Neural progenitor cell (in vitro differentiated cells): ENCODE measurements around the gene PHF12. TPM values are rescaled to one million over a fixed set of nuclear protein-coding genes. Genes with fewer than 3 reads are reported as not detected.

Source experiments
- DNase-seq: peaks from one replicate; pipeline ENCODE4 v3.0.0-alpha.2; 2016; ENCODE audit warnings: low spot score
- H2AFZ ChIP-seq: fragments of 200-600 bp; sonication (generic); replicated peaks from 2 replicates; pipeline ENCODE4 v1.6.1; 2016; ENCODE audit warnings: antibody characterized with exemption
- H3F3A ChIP-seq: fragments of 200-600 bp; sonication (generic); 2 replicates; pipeline ENCODE4 v1.6.1; 2016; ENCODE audit warnings: antibody characterized with exemption, low read depth
- H3K27ac ChIP-seq: fragments of 200-600 bp; sonication (generic); 2 replicates; pipeline ENCODE4 v1.5.1; 2016; ENCODE audit warnings: mild to moderate bottlenecking
- H3K27me3 ChIP-seq: fragments of 200-600 bp; sonication (generic); 2 replicates; pipeline ENCODE4 v1.6.1; 2016; ENCODE audit warnings: mild to moderate bottlenecking, moderate library complexity
- H3K36me3 ChIP-seq: fragments of 200-600 bp; sonication (generic); 2 replicates; pipeline ENCODE4 v1.5.1; 2016
- H3K4me1 ChIP-seq: fragments of 200-600 bp; sonication (generic); 2 replicates; pipeline ENCODE4 v1.6.1; 2016; ENCODE audit warnings: mixed run types
- H3K4me2 ChIP-seq: fragments of 200-600 bp; sonication (generic); 2 replicates; pipeline ENCODE4 v1.6.1; 2016
- H3K4me3 ChIP-seq: fragments of 200-600 bp; sonication (generic); 2 replicates; pipeline ENCODE4 v1.5.1; 2016
- H3K79me2 ChIP-seq: fragments of 200-600 bp; sonication (generic); 2 replicates; pipeline ENCODE4 v1.6.1; 2016; ENCODE audit warnings: low read depth
- H3K9ac ChIP-seq: fragments of 200-600 bp; sonication (generic); 2 replicates; pipeline ENCODE4 v1.6.1; 2016
- H3K9me3 ChIP-seq: fragments of 200-600 bp; sonication (generic); 2 replicates; pipeline ENCODE4 v1.5.1; 2016; ENCODE audit warnings: low read depth
- H4K20me1 ChIP-seq: fragments of 200-600 bp; sonication (generic); 2 replicates; pipeline ENCODE4 v1.6.1; 2016; ENCODE audit warnings: low read depth
- H3K27ac Mint-ChIP-seq: 3 replicates; pipeline ENCODE4 v1.8.0; 2021; ENCODE audit warnings: mixed read lengths
- H3K27me3 Mint-ChIP-seq: 2 replicates; pipeline ENCODE4 v1.8.0; 2022; ENCODE audit warnings: low read depth, mild to moderate bottlenecking, inconsistent platforms, moderate library complexity, mixed read lengths; ENCODE audit not compliant: insufficient read depth
- H3K36me3 Mint-ChIP-seq: 3 replicates; pipeline ENCODE4 v1.8.0; 2021; ENCODE audit warnings: mixed read lengths
- H3K4me1 Mint-ChIP-seq: 3 replicates; pipeline ENCODE4 v1.8.0; 2021; ENCODE audit warnings: mixed read lengths
- H3K4me3 Mint-ChIP-seq: 3 replicates; pipeline ENCODE4 v1.8.0; 2021; ENCODE audit warnings: mild to moderate bottlenecking, moderate library complexity, mixed read lengths
- H3K9me3 Mint-ChIP-seq: 3 replicates; pipeline ENCODE4 v1.8.0; 2020; ENCODE audit warnings: mixed read lengths
- EZH2 ChIP-seq: fragments of 200-600 bp; sonication (generic); IDR thresholded peaks from 2 replicates; pipeline ENCODE4 v1.6.1; 2017; ENCODE audit warnings: antibody characterized with exemption, mild to moderate bottlenecking, moderate library complexity
- EZH2phosphoT487 ChIP-seq: fragments of 200-600 bp; sonication (generic); IDR thresholded peaks from 2 replicates; pipeline ENCODE4 v1.6.1; 2017; ENCODE audit warnings: antibody characterized with exemption
- total RNA-seq: library from RNA; depleted of rRNA; stranded (reverse); fragments of >200 nt; gene quantifications from 2 replicates; pipeline ENCODE4 v1.2.3, GENCODE V29; 2015; ENCODE audit warnings: low replicate concordance
- TF ChIP-seq, protein P1 (sequence below): fragments of 200-600 bp; sonication (generic); IDR thresholded peaks from 2 replicates; pipeline ENCODE4 v1.5.1; 2017; ENCODE audit warnings: antibody characterized with exemption, mild to moderate bottlenecking

PHF12 gene
- total RNA-seq, 1 donor from 2014 or later = 49.1 TPM

DNA sequence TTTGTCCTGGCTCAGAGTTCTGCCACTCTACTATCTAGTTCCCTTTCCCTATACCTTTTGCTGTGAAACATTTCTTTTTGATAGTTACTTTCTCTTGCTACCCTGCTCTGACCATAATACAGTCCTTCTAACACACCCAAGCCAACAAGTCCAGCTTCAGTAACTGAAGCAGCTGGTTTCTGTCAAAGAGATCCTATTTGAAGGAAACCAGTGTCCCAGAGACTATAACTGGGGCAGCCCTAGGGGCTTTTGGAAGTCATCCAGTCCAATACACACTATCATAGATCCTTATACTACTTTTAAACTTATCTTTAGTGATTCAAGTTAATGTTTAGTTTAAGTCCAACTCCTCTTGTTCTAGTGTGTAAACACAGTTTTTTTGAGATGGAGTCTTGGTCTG lies 31.1 kb downstream of the PHF12 start:
- H3K36me3 ChIP-seq = peaks cover 33% of the 10 kb centered on the region
- H3K4me1 Mint-ChIP-seq = no peaks in the 10 kb centered on the region
- H3K9me3 ChIP-seq = no peaks in the 10 kb centered on the region
- H3K79me2 ChIP-seq = peaks cover 39% of the 10 kb centered on the region
- H3K27me3 Mint-ChIP-seq = peaks cover under 1% of the 10 kb centered on the region
- TF ChIP-seq, protein P1, sequence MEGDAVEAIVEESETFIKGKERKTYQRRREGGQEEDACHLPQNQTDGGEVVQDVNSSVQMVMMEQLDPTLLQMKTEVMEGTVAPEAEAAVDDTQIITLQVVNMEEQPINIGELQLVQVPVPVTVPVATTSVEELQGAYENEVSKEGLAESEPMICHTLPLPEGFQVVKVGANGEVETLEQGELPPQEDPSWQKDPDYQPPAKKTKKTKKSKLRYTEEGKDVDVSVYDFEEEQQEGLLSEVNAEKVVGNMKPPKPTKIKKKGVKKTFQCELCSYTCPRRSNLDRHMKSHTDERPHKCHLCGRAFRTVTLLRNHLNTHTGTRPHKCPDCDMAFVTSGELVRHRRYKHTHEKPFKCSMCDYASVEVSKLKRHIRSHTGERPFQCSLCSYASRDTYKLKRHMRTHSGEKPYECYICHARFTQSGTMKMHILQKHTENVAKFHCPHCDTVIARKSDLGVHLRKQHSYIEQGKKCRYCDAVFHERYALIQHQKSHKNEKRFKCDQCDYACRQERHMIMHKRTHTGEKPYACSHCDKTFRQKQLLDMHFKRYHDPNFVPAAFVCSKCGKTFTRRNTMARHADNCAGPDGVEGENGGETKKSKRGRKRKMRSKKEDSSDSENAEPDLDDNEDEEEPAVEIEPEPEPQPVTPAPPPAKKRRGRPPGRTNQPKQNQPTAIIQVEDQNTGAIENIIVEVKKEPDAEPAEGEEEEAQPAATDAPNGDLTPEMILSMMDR = no peak
- no peaks in the 10 kb centered on the region for H3K27me3 ChIP-seq
- peaks cover 58% of the 10 kb centered on the region for H3K36me3 Mint-ChIP-seq
- H3K27ac Mint-ChIP-seq = no peak overlapping the region
- H3K9ac ChIP-seq = no peak overlapping the region
- H2AFZ ChIP-seq = no peak overlapping the region
- H3K4me3 ChIP-seq = no peak overlapping the region
- H3K9me3 Mint-ChIP-seq = no peaks in the 10 kb centered on the region
- H3K4me1 ChIP-seq = no peaks in the 10 kb centered on the region
- H3F3A ChIP-seq = peaks cover 49% of the 10 kb centered on the region
- no peak for DNase-seq
- no peak overlapping the region for H3K4me3 Mint-ChIP-seq
- H3K4me2 ChIP-seq = no peak overlapping the region
- H4K20me1 ChIP-seq = peaks cover 42% of the 10 kb centered on the region
- no peak overlapping the region for H3K27ac ChIP-seq

DNA sequence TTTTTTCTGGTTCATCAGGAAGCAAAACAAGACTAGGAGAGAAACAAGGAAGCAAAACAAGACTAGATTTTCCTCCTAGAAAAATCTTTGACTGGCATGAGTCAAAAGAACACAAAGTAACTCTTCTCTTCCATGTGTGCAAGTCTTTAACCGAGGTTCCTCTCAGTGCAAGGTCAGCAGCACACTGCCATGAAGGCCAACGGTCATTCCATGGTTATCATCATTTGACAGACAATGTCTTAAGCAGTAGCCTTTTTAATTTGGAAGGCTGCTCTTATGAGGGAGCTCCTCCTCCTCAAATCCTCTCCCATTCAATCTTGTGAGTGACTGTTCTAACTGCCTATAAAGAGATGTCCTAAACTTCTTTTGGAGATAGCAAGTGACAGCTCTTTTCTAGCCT lies 33.0 kb downstream of the PHF12 start:
- H3K27me3 Mint-ChIP-seq = peaks cover 3% of the 10 kb centered on the region
- H3K27ac Mint-ChIP-seq = no peak overlapping the region
- TF ChIP-seq, protein P1 = no peak
- no peak for TF ChIP-seq EZH2
- no peak for TF ChIP-seq EZH2phosphoT487
- peaks cover 41% of the 10 kb centered on the region for H4K20me1 ChIP-seq
- no peaks in the 10 kb centered on the region for H3K4me1 Mint-ChIP-seq
- H3K9me3 Mint-ChIP-seq = no peaks in the 10 kb centered on the region
- no peaks in the 10 kb centered on the region for H3K9me3 ChIP-seq
- H3K4me3 Mint-ChIP-seq = no peak overlapping the region
- H3K27me3 ChIP-seq = no peaks in the 10 kb centered on the region
- H3K27ac ChIP-seq = no peak overlapping the region
- peaks cover 58% of the 10 kb centered on the region for H3K36me3 Mint-ChIP-seq
- H3K4me3 ChIP-seq = no peak overlapping the region
- no peak overlapping the region for H3K9ac ChIP-seq
- H3K36me3 ChIP-seq = peaks cover 40% of the 10 kb centered on the region
- no peak for DNase-seq
- H3F3A ChIP-seq = peaks cover 52% of the 10 kb centered on the region
- H3K79me2 ChIP-seq = peaks cover 33% of the 10 kb centered on the region
- no peaks in the 10 kb centered on the region for H3K4me1 ChIP-seq
- H3K4me2 ChIP-seq = no peak overlapping the region
- no peak overlapping the region for H2AFZ ChIP-seq

DNA sequence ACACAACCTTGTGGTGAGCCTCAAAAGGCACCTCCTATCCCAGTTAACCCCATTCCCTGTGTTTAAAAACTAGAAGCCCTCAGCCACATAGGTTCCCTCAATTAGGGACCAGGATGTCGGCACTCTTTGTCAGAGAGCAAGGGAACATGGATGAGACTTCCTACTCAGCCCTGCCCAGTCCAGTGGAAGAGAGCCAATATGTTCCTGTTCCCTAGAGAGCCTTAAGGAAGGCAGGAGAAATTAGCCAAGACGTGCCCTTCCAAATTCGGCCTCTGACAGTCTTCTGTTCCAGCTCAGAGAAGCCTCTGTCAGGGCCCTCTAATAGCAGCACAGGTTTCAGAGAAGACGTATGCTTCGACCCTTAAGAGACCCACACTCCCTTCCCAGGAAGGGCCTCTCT lies 33.9 kb downstream of the PHF12 start:
- Histone ChIP-seq H2AFZ (no peak overlapping the region), H3K27ac (no peak overlapping the region), H3K27me3 (no peaks in the 10 kb centered on the region), H3K9ac (no peak overlapping the region), H3K9me3 (no peaks in the 10 kb centered on the region), H4K20me1 (peaks cover 39% of the 10 kb centered on the region), H3F3A (peaks cover 57% of the 10 kb centered on the region), H3K4me3 (no peak overlapping the region), H3K79me2 (peaks cover 24% of the 10 kb centered on the region), H3K4me1 (no peaks in the 10 kb centered on the region), H3K4me2 (no peak overlapping the region), H3K36me3 (peaks cover 36% of the 10 kb centered on the region)
- H3K27me3 Mint-ChIP-seq = peaks cover 7% of the 10 kb centered on the region
- H3K4me1 Mint-ChIP-seq = no peaks in the 10 kb centered on the region
- no peaks in the 10 kb centered on the region for H3K9me3 Mint-ChIP-seq
- DNase-seq = no peak
- no peak overlapping the region for H3K4me3 Mint-ChIP-seq
- H3K36me3 Mint-ChIP-seq = peaks cover 58% of the 10 kb centered on the region
- TF ChIP-seq EZH2 = no peak
- TF ChIP-seq, protein P1 = no peak
- TF ChIP-seq EZH2phosphoT487 = no peak
- no peak overlapping the region for H3K27ac Mint-ChIP-seq
